HEK293 (cell line): ENCODE measurements around the gene RASL10A.

Experiments used
- CTCF ChIA-PET: fragments of 350-600 bp; formaldehyde crosslinking; extraction: SDS; loops from one replicate; lab custom pipeline; 2021; ENCODE audit warnings: antibody characterized with exemption; lab: Yijun Ruan, JAX
- POLR2A ChIA-PET: fragments of 300-600 bp; formaldehyde crosslinking; extraction: SDS; loops from one replicate; lab custom pipeline; 2020; ENCODE audit warnings: antibody characterized with exemption, inconsistent platforms; lab: Yijun Ruan, JAX
- H3K27ac ChIP-seq: fragments of 200-500 bp; sonication (Bioruptor generic); 2 replicates; pipeline ENCODE4 v1.5.1; 2014; ENCODE audit warnings: low read depth, low read length, control low read depth, inconsistent platforms; ENCODE audit errors: extremely low read depth
- H3K36me3 ChIP-seq, 2 experiments: fragments of 200-500 bp in 1 of 2; sonication (Bioruptor generic) in 1 of 2; 1 replicate in 1 of 2; 2 replicates in 1 of 2; pipeline ENCODE4 v1.5.1; 2014 to 2017; ENCODE audit warnings: inconsistent platforms in 2 of 2, low read length in 2 of 2; ENCODE audit not compliant: control insufficient read depth in 2 of 2, insufficient read depth in 1 of 2
- H3K4me1 ChIP-seq: fragments of 200-500 bp; sonication (Bioruptor generic); 2 replicates; pipeline ENCODE4 v1.5.1; 2014; ENCODE audit warnings: mild to moderate bottlenecking, low read length, inconsistent platforms; ENCODE audit not compliant: control insufficient read depth, insufficient read depth
- H3K4me3 ChIP-seq: 2 replicates; pipeline ENCODE4 v1.5.1; 2011; ENCODE audit warnings: low read depth, mild to moderate bottlenecking, control low read depth, low read length, moderate library complexity
- H3K9me3 ChIP-seq: fragments of 200-500 bp; sonication (Bioruptor generic); 2 replicates; pipeline ENCODE4 v1.5.1; 2014; ENCODE audit warnings: low read depth, low read length, inconsistent platforms; ENCODE audit not compliant: control insufficient read depth, insufficient read depth
- GLI2 ChIP-seq: fragments of 450-650 bp; formaldehyde crosslinking; IDR thresholded peaks from 2 replicates; pipeline ENCODE4; 2017; ENCODE audit warnings: missing biosample characterization, missing genetic modification characterization, low read depth, borderline replicate concordance
- HOXA7 ChIP-seq: sonication (generic); formaldehyde crosslinking; IDR thresholded peaks from 2 replicates; pipeline ENCODE4 v1.8.1; 2022; ENCODE audit warnings: missing genetic modification reagents, borderline replicate concordance
- IKZF3 ChIP-seq: fragments of 450-650 bp; IDR thresholded peaks from 2 replicates; pipeline ENCODE4 v1.5.0; 2018; ENCODE audit warnings: missing biosample characterization, mild to moderate bottlenecking, missing genetic modification characterization, moderate library complexity
- KLF9 ChIP-seq: fragments of 450-650 bp; formaldehyde crosslinking; IDR thresholded peaks from 2 replicates; pipeline ENCODE4 v1.5.1; 2016; ENCODE audit warnings: missing biosample characterization, missing genetic modification characterization, low read depth
- SALL2 ChIP-seq: fragments of 450-650 bp; formaldehyde crosslinking; IDR thresholded peaks from 2 replicates; pipeline ENCODE4 v1.5.0; 2017; ENCODE audit warnings: missing biosample characterization, mild to moderate bottlenecking, missing genetic modification characterization, borderline replicate concordance
- SCRT1 ChIP-seq: fragments of 450-650 bp; formaldehyde crosslinking; IDR thresholded peaks from 2 replicates; pipeline ENCODE4 v1.5.1; 2016; ENCODE audit warnings: missing biosample characterization, missing genetic modification characterization, borderline replicate concordance
- ZNF114 ChIP-seq: fragments of 450-650 bp; formaldehyde crosslinking; IDR thresholded peaks from 2 replicates; pipeline ENCODE4 v1.5.0; 2017; ENCODE audit warnings: missing biosample characterization, missing genetic modification characterization
- ZNF133 ChIP-seq: fragments of 450-650 bp; formaldehyde crosslinking; IDR thresholded peaks from 2 replicates; pipeline ENCODE4 v1.5.1; 2016; ENCODE audit warnings: missing biosample characterization, missing genetic modification characterization
- ZNF140 ChIP-seq: fragments of 450-650 bp; formaldehyde crosslinking; IDR thresholded peaks from 2 replicates; pipeline ENCODE4 v1.5.1; 2016; ENCODE audit warnings: missing biosample characterization, missing genetic modification characterization
- ZNF16 ChIP-seq: fragments of 450-650 bp; formaldehyde crosslinking; IDR thresholded peaks from 2 replicates; pipeline ENCODE4 v1.5.1; 2016; ENCODE audit warnings: low read depth, missing biosample characterization, missing genetic modification characterization
- ZNF169 ChIP-seq: fragments of 450-650 bp; formaldehyde crosslinking; IDR thresholded peaks from 2 replicates; pipeline ENCODE4 v1.5.1; 2016; ENCODE audit warnings: missing biosample characterization, missing genetic modification characterization
- ZNF184 ChIP-seq: fragments of 450-650 bp; IDR thresholded peaks from 2 replicates; pipeline ENCODE4 v1.5.1; 2018; ENCODE audit warnings: missing biosample characterization, mild to moderate bottlenecking, missing genetic modification characterization
- ZNF23 ChIP-seq: fragments of 450-650 bp; formaldehyde crosslinking; IDR thresholded peaks from 2 replicates; pipeline ENCODE4 v1.5.1; 2016; ENCODE audit warnings: missing biosample characterization, missing genetic modification characterization, borderline replicate concordance
- ZNF473 ChIP-seq: fragments of 450-650 bp; formaldehyde crosslinking; IDR thresholded peaks from 2 replicates; pipeline ENCODE4 v1.5.1; 2017; ENCODE audit warnings: missing biosample characterization, missing genetic modification characterization
- ZNF571 ChIP-seq: fragments of 450-650 bp; formaldehyde crosslinking; IDR thresholded peaks from 2 replicates; pipeline ENCODE4 v1.5.0; 2017; ENCODE audit warnings: missing biosample characterization, missing genetic modification characterization
- ZNF596 ChIP-seq: fragments of 450-650 bp; IDR thresholded peaks from 2 replicates; pipeline ENCODE4 v1.5.0; 2018; ENCODE audit warnings: missing biosample characterization, mild to moderate bottlenecking, missing genetic modification characterization, moderate library complexity
- ZNF707 ChIP-seq: fragments of 450-650 bp; formaldehyde crosslinking; IDR thresholded peaks from 2 replicates; pipeline ENCODE4 v1.5.1; 2016; ENCODE audit warnings: missing biosample characterization, missing genetic modification characterization
- ZNF792 ChIP-seq: fragments of 450-650 bp; formaldehyde crosslinking; IDR thresholded peaks from 2 replicates; pipeline ENCODE4 v1.5.1; 2016; ENCODE audit warnings: missing biosample characterization, missing genetic modification characterization
- TF ChIP-seq, protein P1 (sequence below): fragments of 450-650 bp; formaldehyde crosslinking; IDR thresholded peaks from 2 replicates; pipeline ENCODE4 v1.5.1; 2016; ENCODE audit warnings: missing biosample characterization, missing genetic modification characterization
- TF ChIP-seq, protein P2 (sequence below): fragments of 450-650 bp; IDR thresholded peaks from 2 replicates; pipeline ENCODE4 v1.5.1; 2018; ENCODE audit warnings: missing biosample characterization, missing genetic modification characterization
- TF ChIP-seq, protein P3 (sequence below): fragments of 450-650 bp; formaldehyde crosslinking; IDR thresholded peaks from 2 replicates; pipeline ENCODE4 v1.5.1; 2016; ENCODE audit warnings: missing biosample characterization, missing genetic modification characterization
- TF ChIP-seq, protein P4 (sequence below): fragments of 450-650 bp; formaldehyde crosslinking; IDR thresholded peaks from 2 replicates; pipeline ENCODE4 v1.5.1; 2017; ENCODE audit warnings: missing biosample characterization, missing genetic modification characterization

The RASL10A gene

DNA sequence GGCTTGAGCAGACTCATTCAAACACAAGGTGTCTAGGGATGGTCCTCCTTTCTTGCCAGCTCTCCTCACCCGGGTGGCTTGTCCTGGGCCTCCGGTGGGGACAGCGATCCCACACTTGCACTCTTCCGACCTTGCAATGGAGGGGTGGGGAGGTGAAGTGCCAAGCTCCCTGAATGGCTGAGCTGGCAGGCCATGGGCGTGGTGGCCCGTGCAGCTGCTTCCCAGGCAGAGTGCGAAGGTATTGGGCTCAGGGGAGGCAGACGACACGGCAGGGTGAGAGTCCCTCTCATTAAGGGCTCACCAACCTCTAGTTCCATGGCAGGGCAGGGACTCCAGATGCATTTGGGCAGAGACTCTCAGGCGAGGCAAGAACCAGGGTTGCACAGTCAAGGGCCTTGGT lies 11.0 kb upstream of the RASL10A start:
- Histone ChIP-seq H3K27ac (no peak overlapping the region), H3K4me3 (no peak overlapping the region), H3K9me3 (no peaks in the 10 kb centered on the region), H3K36me3 (peaks cover 0 to 58% of the 10 kb centered on the region in 2 experiments; a peak in 2 of 3 replicates), H3K4me1 (no peaks in the 10 kb centered on the region)
- CTCF ChIA-PET: interaction anchor here (2.3 kb wide), 1 partner anchor 9 kb away, joined by 7 read pairs; no protein-coding TSS in a partner anchor
- no peak for TF ChIP-seq HOXA7
- POLR2A ChIA-PET: no interaction called here

DNA sequence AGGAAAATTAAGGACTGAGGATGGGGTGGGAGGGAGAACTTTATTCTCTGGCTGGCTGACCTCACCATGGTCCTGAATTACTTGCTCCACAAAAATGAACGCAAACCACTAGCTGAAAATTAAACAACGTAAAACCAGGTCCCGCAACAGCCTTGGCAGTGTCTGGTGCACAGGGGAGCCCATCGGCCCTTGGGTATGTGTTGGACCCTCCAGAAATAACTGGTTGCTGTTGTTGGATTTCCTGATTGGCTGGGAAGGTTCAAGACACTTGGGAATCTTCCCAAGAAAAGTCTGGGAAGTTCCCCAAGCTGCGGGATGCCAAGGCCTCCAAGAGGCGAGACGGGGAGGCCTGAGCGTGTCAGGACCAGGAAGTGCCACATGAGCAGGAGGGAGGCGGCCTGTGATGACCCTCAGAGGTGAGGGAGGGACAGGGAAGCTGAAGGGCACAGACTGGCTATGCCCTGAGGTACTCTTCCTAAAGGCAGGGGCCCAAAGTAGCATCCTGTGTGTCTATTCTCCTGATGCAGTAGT lies 10.4 kb upstream of the RASL10A start:
- H3K4me3 ChIP-seq: no peak overlapping the region
- no peaks in the 10 kb centered on the region for H3K4me1 ChIP-seq
- POLR2A ChIA-PET: no interaction called here
- H3K36me3 ChIP-seq: peaks cover 0 to 52% of the 10 kb centered on the region in 2 experiments; a peak in 2 of 3 replicates
- TF ChIP-seq IKZF3 (tag by site-specific recombination) (no peak), ZNF114 (tag by site-specific recombination) (no peak), ZNF133 (peak; percentile 94), ZNF23 (tag by site-specific recombination) (no peak)
- TF ChIP-seq, protein P1, sequence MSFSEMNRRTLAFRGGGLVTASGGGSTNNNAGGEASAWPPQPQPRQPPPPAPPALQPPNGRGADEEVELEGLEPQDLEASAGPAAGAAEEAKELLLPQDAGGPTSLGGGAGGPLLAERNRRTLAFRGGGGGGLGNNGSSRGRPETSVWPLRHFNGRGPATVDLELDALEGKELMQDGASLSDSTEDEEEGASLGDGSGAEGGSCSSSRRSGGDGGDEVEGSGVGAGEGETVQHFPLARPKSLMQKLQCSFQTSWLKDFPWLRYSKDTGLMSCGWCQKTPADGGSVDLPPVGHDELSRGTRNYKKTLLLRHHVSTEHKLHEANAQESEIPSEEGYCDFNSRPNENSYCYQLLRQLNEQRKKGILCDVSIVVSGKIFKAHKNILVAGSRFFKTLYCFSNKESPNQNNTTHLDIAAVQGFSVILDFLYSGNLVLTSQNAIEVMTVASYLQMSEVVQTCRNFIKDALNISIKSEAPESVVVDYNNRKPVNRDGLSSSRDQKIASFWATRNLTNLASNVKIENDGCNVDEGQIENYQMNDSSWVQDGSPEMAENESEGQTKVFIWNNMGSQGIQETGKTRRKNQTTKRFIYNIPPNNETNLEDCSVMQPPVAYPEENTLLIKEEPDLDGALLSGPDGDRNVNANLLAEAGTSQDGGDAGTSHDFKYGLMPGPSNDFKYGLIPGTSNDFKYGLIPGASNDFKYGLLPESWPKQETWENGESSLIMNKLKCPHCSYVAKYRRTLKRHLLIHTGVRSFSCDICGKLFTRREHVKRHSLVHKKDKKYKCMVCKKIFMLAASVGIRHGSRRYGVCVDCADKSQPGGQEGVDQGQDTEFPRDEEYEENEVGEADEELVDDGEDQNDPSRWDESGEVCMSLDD (tag by site-specific recombination): no peak
- TF ChIP-seq, all 188 proteins: peak for 1
- H3K27ac ChIP-seq: no peak overlapping the region
- H3K9me3 ChIP-seq: no peaks in the 10 kb centered on the region
- CTCF ChIA-PET: interaction anchor here (0.8 to 1.1 kb wide), 2 partner anchors 14 to 15 kb away, joined by 3 read pairs; no protein-coding TSS in a partner anchor

DNA sequence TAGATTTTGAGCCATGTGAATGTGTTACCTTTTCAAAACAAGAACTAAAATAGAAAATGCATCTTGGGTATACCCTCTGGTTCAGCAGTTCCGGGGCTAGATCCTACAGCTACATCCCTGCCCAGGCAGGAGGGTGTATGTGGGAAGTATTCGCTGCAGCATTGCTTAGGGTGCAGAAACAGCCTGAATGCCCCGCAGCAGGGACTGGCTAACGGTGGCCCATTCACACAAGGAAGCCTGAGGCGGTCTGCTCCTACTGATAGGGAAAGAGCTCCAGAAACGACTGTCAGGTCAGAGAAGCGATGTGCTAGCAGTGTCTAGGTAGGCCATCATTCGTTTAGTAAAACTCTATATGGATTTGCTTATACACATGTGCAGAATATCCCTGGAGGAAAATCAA lies 9.9 kb upstream of the RASL10A start:
- Histone ChIP-seq H3K9me3 (no peaks in the 10 kb centered on the region), H3K36me3 (peaks cover 0 to 47% of the 10 kb centered on the region in 2 experiments; a peak in 2 of 3 replicates), H3K4me1 (no peaks in the 10 kb centered on the region), H3K27ac (no peak overlapping the region), H3K4me3 (no peak overlapping the region)
- POLR2A ChIA-PET: no interaction called here
- CTCF ChIA-PET: interaction anchor here (0.8 to 1.1 kb wide), 2 partner anchors 13 to 15 kb away, joined by 3 read pairs; no protein-coding TSS in a partner anchor
- TF ChIP-seq KLF9 (tag by site-specific recombination): no peak
- TF ChIP-seq ZNF169 (tag by site-specific recombination): no peak
- TF ChIP-seq, protein P2, sequence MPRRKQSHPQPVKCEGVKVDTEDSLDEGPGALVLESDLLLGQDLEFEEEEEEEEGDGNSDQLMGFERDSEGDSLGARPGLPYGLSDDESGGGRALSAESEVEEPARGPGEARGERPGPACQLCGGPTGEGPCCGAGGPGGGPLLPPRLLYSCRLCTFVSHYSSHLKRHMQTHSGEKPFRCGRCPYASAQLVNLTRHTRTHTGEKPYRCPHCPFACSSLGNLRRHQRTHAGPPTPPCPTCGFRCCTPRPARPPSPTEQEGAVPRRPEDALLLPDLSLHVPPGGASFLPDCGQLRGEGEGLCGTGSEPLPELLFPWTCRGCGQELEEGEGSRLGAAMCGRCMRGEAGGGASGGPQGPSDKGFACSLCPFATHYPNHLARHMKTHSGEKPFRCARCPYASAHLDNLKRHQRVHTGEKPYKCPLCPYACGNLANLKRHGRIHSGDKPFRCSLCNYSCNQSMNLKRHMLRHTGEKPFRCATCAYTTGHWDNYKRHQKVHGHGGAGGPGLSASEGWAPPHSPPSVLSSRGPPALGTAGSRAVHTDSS (tag by site-specific recombination): no peak
- no peak for TF ChIP-seq ZNF792
- no peak for TF ChIP-seq ZNF596 (tag by site-specific recombination)
- TF ChIP-seq, protein P3, sequence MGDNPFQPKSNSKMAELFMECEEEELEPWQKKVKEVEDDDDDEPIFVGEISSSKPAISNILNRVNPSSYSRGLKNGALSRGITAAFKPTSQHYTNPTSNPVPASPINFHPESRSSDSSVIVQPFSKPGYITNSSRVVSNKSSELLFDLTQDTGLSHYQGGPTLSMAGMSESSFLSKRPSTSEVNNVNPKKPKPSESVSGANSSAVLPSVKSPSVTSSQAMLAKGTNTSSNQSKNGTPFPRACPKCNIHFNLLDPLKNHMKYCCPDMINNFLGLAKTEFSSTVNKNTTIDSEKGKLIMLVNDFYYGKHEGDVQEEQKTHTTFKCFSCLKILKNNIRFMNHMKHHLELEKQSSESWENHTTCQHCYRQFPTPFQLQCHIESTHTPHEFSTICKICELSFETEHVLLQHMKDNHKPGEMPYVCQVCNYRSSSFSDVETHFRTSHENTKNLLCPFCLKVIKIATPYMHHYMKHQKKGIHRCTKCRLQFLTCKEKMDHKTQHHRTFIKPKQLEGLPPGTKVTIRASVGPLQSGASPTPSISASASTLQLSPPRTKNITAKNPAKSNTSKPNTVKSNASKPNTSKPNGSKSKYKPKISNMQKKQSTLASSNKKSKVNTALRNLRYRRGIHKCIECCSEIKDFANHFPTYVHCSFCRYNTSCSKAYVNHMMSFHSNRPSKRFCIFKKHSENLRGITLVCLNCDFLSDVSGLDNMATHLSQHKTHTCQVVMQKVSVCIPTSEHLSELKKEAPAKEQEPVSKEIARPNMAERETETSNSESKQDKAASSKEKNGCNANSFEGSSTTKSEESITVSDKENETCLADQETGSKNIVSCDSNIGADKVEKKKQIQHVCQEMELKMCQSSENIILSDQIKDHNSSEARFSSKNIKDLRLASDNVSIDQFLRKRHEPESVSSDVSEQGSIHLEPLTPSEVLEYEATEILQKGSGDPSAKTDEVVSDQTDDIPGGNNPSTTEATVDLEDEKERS (tag by site-specific recombination): no peak
- TF ChIP-seq ZNF140 (tag by site-specific recombination): no peak
- TF ChIP-seq ZNF184 (tag by site-specific recombination): no peak
- no peak for TF ChIP-seq ZNF473 (tag by site-specific recombination)
- TF ChIP-seq SALL2 (tag by site-specific recombination): no peak
- TF ChIP-seq SCRT1: no peak
- TF ChIP-seq ZNF707: no peak
- TF ChIP-seq, protein P4, sequence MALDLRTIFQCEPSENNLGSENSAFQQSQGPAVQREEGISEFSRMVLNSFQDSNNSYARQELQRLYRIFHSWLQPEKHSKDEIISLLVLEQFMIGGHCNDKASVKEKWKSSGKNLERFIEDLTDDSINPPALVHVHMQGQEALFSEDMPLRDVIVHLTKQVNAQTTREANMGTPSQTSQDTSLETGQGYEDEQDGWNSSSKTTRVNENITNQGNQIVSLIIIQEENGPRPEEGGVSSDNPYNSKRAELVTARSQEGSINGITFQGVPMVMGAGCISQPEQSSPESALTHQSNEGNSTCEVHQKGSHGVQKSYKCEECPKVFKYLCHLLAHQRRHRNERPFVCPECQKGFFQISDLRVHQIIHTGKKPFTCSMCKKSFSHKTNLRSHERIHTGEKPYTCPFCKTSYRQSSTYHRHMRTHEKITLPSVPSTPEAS (tag by site-specific recombination): no peak
- TF ChIP-seq ZNF571 (tag by site-specific recombination): no peak
- no peak for TF ChIP-seq ZNF16
- no peak for TF ChIP-seq GLI2 (tag by site-specific recombination)
